ENCODE measurements around the gene CCNC. TPM values are rescaled to one million over a fixed set of nuclear protein-coding genes. Genes with fewer than 3 reads are reported as not detected.
A peak's percentile ranks its signal among the peaks of the same experiment; 100 is the strongest.

CCNC gene, protein sequence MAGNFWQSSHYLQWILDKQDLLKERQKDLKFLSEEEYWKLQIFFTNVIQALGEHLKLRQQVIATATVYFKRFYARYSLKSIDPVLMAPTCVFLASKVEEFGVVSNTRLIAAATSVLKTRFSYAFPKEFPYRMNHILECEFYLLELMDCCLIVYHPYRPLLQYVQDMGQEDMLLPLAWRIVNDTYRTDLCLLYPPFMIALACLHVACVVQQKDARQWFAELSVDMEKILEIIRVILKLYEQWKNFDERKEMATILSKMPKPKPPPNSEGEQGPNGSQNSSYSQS
- total RNA-seq (2021) = 82.2 to 93.1 TPM (median 86.8 TPM) in 3 replicates
- Bru-seq, nascent RNA = percentile 97 among the genes with signal in this experiment
- long read RNA-seq, experiment 1, transcript CCNC-210 (12 exons, 2,473 nt) = major isoform, 538 of 663 reads
- long read RNA-seq, experiment 1, transcript CCNC-207 (12 exons, 1,426 nt) = minor isoform, 32 of 663 reads
- long read RNA-seq, experiment 1, transcript CCNC-209 (13 exons, 2,186 nt) = minor isoform, 19 of 663 reads
- long read RNA-seq, experiment 1, partial matches to known transcripts = 22 of 663 reads
- long read RNA-seq, experiment 1, other reads (novel, unspliced or antisense) = 41 of 663 reads
- long read RNA-seq, experiment 2, transcript CCNC-207 (12 exons, 1,426 nt) = minor isoform, 5 of 156 reads
- long read RNA-seq, experiment 2, transcript CCNC-210 (12 exons, 2,473 nt) = major isoform, 61 of 156 reads
- long read RNA-seq, experiment 2, partial matches to known transcripts = 16 of 156 reads
- long read RNA-seq, experiment 2, other reads (novel, unspliced or antisense) = 69 of 156 reads
- long read RNA-seq, experiment 3, transcript CCNC-209 (13 exons, 2,186 nt) = minor isoform, 15 of 738 reads
- long read RNA-seq, experiment 3, transcript CCNC-210 (12 exons, 2,473 nt) = major isoform, 602 of 738 reads
- long read RNA-seq, experiment 3, transcript CCNC-207 (12 exons, 1,426 nt) = minor isoform, 45 of 738 reads
- long read RNA-seq, experiment 3, partial matches to known transcripts = 6 of 738 reads
- long read RNA-seq, experiment 3, other reads (novel, unspliced or antisense) = 59 of 738 reads

DNA sequence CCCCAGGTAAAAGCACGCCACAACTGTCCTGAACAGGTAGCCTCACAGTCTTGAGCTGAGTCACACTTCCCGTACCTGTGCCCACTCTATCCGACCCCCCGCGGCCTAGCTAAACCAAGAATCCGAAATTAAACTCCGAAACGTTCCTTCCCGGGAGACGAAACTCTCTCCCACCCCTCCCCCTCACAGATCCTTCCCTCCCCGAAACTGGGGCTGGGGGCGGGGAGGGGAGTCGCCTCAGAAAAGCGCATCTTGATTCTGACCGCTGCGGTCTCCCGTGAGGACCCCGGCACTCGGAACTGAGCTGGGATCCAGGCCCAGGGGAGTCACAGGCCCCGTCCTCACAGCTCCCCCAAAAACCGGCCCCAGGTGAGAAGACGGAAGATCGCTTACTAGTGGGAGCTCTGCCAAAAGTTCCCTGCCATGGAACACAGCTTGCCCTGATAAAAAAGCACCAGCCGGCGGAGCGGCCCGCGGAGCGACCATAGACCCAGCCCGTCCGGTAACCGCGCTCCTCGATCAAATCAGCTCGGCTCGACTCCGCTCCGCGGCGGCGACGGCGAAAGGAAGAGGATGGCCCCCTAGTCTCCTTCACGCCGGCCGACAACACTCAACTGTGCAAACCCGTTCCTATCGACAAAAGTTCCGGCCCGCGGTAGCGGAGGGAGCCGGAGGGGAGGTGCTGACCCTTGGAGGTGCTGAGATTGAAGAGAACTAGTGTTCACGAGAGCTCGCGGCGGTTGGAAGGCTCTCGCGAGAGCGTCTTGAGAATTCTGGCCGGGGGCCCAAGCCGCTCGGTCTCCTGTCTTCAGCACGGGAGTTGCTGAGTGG is at the start of gene CCNC:
Gene CCNC, minus strand, starts transcription at position 558 of the 831 bp plus-strand sequence. Its CDS starts 133 bp downstream, at position 425.
- ChIA-PET CTCF (interaction anchor here (0.6 to 2.8 kb wide), 11 partner anchors 20 to 337 kb away, joined by 3 to 14 read pairs (median 5); no protein-coding TSS in a partner anchor), POLR2A (interaction anchor here (0.6 to 2.4 kb wide), 16 partner anchors 17 to 243 kb away, joined by 3 to 15 read pairs (median 5); partner anchors contain the start of genes COQ3, FAXC, PNISR and USP45)
- Mint-ChIP-seq H3K27ac (peak within 1 kb of the TSS; percentile 99), H3K4me1 (peaks cover 16% of the 10 kb centered on the region), H3K4me3 (peak within 1 kb of the TSS; percentile 94), H3K36me3 (no peaks in the 10 kb centered on the region), H3K9me3 (0 out of 2 replicates have a peak, but pooled peaks cover 3% of the 10 kb centered on the region), H3K27me3 (ENCODE audit: low read depth) (no peaks in the 10 kb centered on the region; the same call in 1 of the 2 replicates)
- ATAC-seq (peak; percentile 97), DNase-seq (ENCODE audit: low spot score) (peak; percentile 96)
- TF ChIP-seq ETV6 (CRISPR knock-in tag; IDR thresholded peaks at IDR 0.05) (peak; percentile 92), MAX (CRISPR knock-in tag; IDR thresholded peaks at IDR 0.05) (peak; percentile 76), PRRX2 (CRISPR knock-in tag; IDR thresholded peaks at IDR 0.05) (no peak), SMAD4 (CRISPR knock-in tag; IDR thresholded peaks at IDR 0.05) (no peak), E2F5 (CRISPR knock-in tag; IDR thresholded peaks at IDR 0.05) (no peak), MXD4 (CRISPR knock-in tag; IDR thresholded peaks at IDR 0.05; ENCODE audit: borderline replicate concordance) (no peak), MYBL2 (CRISPR knock-in tag; IDR thresholded peaks at IDR 0.05) (0 out of 2 replicates have a peak, but pooled peaks have one; percentile 62), ESRRA (CRISPR knock-in tag; IDR thresholded peaks at IDR 0.05; ENCODE audit: borderline replicate concordance) (0 out of 2 replicates have a peak, but pooled peaks have one; percentile 12), ZNF416 (CRISPR knock-in tag; IDR thresholded peaks at IDR 0.05) (peak; percentile 67; the same call in 1 of the 2 replicates), NR3C1 (CRISPR knock-in tag; conservative IDR thresholded peaks at IDR 0.05; ENCODE audit: low read depth) (no peak), GABPB1 (CRISPR knock-in tag; IDR thresholded peaks at IDR 0.05) (peak; percentile 90), ZSCAN18 (CRISPR knock-in tag; IDR thresholded peaks at IDR 0.05) (no peak), E2F4 (CRISPR knock-in tag; IDR thresholded peaks at IDR 0.05; ENCODE audit: borderline replicate concordance, low read depth) (no peak), SP1 (CRISPR knock-in tag; conservative IDR thresholded peaks at IDR 0.05) (peak; percentile 56), FOXK1 (CRISPR knock-in tag; IDR thresholded peaks at IDR 0.05) (0 out of 2 replicates have a peak, but pooled peaks have one; percentile 44), CREB1 (CRISPR knock-in tag; IDR thresholded peaks at IDR 0.05) (peak; percentile 53; the same call in 1 of the 2 replicates)
- TF ChIP-seq, protein P1, sequence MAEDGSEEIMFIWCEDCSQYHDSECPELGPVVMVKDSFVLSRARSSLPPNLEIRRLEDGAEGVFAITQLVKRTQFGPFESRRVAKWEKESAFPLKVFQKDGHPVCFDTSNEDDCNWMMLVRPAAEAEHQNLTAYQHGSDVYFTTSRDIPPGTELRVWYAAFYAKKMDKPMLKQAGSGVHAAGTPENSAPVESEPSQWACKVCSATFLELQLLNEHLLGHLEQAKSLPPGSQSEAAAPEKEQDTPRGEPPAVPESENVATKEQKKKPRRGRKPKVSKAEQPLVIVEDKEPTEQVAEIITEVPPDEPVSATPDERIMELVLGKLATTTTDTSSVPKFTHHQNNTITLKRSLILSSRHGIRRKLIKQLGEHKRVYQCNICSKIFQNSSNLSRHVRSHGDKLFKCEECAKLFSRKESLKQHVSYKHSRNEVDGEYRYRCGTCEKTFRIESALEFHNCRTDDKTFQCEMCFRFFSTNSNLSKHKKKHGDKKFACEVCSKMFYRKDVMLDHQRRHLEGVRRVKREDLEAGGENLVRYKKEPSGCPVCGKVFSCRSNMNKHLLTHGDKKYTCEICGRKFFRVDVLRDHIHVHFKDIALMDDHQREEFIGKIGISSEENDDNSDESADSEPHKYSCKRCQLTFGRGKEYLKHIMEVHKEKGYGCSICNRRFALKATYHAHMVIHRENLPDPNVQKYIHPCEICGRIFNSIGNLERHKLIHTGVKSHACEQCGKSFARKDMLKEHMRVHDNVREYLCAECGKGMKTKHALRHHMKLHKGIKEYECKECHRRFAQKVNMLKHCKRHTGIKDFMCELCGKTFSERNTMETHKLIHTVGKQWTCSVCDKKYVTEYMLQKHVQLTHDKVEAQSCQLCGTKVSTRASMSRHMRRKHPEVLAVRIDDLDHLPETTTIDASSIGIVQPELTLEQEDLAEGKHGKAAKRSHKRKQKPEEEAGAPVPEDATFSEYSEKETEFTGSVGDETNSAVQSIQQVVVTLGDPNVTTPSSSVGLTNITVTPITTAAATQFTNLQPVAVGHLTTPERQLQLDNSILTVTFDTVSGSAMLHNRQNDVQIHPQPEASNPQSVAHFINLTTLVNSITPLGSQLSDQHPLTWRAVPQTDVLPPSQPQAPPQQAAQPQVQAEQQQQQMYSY (CRISPR knock-in tag; IDR thresholded peaks at IDR 0.05) = no peak
- TF ChIP-seq, protein P2, sequence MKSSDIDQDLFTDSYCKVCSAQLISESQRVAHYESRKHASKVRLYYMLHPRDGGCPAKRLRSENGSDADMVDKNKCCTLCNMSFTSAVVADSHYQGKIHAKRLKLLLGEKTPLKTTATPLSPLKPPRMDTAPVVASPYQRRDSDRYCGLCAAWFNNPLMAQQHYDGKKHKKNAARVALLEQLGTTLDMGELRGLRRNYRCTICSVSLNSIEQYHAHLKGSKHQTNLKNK (CRISPR knock-in tag; IDR thresholded peaks at IDR 0.05) = 0 out of 2 replicates have a peak, but pooled peaks have one; percentile 18
- TF ChIP-seq, protein P3, sequence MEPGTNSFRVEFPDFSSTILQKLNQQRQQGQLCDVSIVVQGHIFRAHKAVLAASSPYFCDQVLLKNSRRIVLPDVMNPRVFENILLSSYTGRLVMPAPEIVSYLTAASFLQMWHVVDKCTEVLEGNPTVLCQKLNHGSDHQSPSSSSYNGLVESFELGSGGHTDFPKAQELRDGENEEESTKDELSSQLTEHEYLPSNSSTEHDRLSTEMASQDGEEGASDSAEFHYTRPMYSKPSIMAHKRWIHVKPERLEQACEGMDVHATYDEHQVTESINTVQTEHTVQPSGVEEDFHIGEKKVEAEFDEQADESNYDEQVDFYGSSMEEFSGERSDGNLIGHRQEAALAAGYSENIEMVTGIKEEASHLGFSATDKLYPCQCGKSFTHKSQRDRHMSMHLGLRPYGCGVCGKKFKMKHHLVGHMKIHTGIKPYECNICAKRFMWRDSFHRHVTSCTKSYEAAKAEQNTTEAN (CRISPR knock-in tag; IDR thresholded peaks at IDR 0.05) = peak; percentile 53; the same call in 1 of the 2 replicates
- TF ChIP-seq, protein P4, sequence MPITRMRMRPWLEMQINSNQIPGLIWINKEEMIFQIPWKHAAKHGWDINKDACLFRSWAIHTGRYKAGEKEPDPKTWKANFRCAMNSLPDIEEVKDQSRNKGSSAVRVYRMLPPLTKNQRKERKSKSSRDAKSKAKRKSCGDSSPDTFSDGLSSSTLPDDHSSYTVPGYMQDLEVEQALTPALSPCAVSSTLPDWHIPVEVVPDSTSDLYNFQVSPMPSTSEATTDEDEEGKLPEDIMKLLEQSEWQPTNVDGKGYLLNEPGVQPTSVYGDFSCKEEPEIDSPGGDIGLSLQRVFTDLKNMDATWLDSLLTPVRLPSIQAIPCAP (CRISPR knock-in tag; IDR thresholded peaks at IDR 0.05) = no peak; the same call in 1 of the 2 replicates
- TF ChIP-seq, protein P5, sequence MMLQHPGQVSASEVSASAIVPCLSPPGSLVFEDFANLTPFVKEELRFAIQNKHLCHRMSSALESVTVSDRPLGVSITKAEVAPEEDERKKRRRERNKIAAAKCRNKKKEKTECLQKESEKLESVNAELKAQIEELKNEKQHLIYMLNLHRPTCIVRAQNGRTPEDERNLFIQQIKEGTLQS (CRISPR knock-in tag; conservative IDR thresholded peaks at IDR 0.05) = no peak
